Lung microvascular endothelial cell (primary cell): ENCODE data around the gene FAM177B. TPM values are rescaled to one million over a fixed set of nuclear protein-coding genes. Genes with fewer than 3 reads are reported as not detected.

Source experiments
- DNase-seq, 2 donors: peaks; one replicate each; pipeline versions ENCODE4 v3.0.0 to v3.0.0-alpha.2; 2010; ENCODE audit warnings: low read depth in 2 of 2
- total RNA-seq: library from RNA; depleted of rRNA; stranded (reverse); fragments of >200 nt; gene quantifications from 2 replicates; pipeline ENCODE4 v1.2.1, GENCODE V29; 2014

The FAM177B gene
- total RNA-seq, 1 donor from 2014 or later: not detected

DNA sequence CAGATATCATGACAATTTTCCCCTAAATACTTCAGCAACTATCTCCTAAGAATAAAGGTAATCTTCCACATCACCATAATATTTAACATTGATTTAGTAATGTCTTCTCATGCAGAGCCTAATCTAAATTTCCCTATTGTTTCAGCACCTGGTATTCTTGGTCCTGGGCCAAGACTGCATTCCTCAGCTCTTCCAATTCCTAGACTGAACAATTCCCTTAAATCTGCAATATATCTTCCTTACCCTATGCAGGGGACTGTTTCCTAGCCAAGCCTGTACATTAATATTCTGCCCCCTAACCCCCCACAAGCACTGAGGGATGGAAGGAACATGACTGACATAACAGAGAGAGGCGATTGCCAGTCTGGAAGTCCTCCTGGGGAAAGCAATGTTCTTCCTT is 49.1 kb downstream of the FAM177B start:
- peak; percentile 48 to 64 for DNase-seq

DNA sequence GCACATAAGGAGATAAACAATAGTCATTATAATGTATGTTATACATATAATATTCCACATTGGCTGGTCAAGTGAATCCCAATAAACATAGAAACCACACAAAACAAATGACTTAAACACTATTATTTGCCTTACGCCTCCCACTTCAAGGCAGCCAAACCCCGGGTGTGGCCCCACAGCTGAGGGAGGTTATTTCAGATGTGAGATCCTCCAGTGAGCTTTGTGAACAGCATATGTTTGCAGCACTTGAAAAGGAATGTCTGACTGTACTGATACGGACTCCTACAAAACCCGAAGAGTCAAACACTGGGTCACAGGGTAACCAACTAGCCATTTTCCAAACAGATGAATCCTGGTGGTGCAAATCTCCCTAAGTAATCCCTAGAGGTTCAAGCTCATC is 50.7 kb downstream of the FAM177B start:
- DNase-seq: no peak

DNA sequence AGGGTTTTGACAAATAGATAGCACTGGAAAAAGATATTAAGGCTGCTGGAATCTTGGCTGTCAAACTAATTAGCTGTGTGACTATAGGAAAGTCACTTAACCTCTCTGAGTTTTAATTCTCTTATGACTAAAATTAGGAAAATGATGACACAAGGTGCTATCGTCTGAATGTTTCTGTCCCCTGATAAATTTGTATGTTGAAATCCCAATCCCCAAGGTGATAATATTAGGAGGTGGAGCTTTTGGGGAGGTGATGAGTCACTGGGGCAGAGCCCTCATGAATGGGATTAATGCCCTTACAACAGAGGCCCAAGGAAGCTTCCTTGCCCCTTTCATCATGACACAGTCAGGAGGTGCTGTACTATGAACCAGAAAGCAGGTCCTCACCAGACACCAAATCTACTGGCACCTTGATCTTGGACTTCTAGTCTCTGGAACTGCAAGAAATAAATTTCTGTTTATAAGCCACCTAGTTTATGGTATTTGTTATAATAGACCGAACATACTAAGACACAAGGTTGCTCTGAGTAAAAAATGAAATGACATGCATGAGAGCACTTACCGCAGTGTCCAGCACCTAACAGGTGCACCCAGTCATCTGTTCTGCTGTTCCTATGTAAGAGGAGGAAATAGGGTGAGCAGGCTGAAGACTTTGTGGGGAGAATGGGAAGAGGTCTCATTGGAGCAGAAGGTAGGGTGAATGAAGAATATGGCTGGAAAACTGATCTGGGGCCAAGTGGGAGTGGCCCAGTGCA is 51.6 kb downstream of the FAM177B start:
- no peak for DNase-seq

DNA sequence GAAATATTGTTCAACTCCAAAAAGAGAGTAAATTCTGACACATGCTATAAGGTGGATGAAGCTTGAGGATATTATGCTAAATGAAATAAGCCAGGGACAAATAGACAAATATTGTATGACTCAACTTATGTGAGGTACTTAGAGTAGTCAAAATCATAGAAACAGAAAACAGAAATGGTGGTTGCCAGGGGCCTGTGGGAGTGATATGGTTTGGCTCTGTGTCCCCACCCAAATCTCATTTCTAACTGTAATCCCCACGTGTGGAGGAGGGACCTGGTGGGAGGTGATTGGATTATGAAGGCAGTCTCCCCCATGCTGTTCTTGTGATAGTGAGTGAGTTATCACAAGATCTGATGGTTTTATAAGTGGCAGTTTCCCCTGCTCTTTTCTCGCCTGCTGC is 53.1 kb downstream of the FAM177B start:
- no peak for DNase-seq

DNA sequence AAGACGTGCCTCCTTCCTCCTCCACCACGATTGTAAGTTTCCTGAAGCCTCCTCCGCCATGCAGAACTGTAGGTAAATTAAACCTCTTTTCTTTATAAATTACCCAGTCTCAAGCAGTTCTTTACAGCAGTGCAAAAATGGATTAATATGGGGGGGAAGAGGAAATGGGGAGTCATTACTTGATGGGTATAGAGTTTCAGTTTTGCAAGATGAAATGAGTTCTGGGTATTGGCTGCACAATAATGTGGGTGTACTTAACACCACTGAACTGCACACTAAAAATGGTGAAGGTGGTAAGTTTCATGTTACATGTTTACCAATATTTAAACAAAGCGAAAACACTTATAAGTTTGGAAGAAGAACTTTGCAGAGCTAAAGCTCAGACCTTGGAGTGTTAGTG is 53.5 kb downstream of the FAM177B start:
- no peak for DNase-seq

DNA sequence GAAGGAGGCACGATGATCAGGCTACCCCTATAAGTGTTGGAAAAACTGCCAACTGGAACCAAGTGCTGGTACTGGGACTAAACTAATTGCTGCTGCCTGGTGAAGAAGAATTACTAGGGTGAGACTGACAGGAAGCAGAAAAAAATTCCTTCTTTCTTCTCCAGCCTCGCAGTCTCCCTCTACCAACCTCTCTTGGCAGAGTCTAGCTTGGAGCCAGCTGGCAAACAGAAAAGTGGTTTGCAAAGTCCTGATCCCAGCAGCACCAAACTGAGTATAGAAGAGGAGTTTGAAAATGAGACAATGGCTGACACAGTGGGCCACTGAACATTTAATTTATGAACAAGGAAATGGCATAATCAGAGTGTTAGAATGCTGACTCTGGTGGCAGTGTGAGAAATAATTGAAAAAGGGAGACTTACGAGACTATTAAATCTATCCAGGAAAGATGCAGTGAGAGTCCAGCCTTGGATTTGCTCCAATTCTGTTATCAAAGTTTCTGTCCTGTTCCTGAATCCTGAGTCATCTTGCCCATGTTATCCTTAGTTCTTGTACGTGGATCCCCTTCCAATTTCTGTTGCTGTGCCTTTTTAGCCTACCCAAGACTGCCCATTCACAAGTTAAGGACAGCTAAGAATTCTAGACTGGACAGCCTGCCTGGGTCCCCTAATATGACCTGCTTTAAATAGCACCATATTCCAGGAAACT is 54.2 kb downstream of the FAM177B start:
- peak in 1 of 2 donors; percentile 28 for DNase-seq

DNA sequence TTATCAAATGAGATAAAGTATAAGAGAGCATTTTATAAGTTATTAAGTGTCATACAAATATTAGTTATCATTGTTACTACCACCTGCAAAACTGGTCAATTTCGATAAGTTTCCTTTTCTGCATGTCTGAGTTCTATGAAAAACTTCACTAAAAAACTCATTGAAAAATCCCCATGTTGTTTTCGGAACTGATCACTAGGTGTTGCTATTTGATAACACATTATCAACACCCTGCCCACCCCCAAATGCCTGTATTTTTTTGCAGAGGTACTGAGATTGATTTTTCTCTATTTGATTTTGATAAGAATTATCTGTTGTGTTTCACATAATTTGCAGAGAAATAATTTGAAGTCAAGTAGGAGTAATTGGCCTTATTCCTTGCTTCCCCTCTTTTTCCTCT is 55.7 kb downstream of the FAM177B start:
- DNase-seq: peak; percentile 44 to 63

DNA sequence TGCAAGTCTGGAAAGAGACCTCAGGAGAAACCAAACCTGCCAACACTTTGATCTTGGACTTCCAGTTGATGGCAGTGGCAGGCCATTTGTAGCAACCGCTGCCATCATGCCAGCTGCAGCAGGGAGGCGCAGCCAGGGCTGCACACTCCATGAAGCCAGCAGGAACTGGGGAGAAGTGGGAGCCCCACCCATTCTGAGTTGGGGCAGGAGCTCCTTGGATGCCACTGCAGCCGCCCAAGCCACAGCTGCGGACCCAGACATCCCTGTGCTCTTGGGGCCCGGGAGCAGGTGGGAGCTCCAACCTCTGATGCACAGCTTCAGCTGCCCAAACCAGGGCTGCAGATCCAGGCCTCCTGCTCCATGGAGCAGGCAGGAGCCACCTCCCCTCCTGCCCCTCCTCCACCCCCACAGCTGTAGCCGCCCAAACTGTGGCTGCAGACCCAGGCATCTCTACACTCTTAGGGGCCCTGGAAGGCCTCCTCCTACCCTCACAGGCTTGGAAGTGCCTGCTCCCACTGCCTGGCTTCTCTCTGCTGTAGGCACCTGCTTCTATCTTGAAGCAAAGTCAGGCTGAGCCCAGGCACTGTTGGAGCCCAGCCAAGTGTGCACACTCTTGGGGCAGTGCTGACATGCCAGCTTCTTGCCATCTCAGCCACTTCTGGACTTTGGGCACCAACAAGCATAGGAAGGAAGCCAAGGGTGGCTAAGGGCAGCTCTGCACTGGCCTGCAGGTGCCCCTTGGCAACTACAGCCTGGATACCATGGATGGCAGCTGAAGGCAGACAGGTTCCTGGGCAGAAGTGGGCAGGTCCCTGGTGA is 57.9 kb downstream of the FAM177B start:
- DNase-seq: peak; percentile 15 to 27

DNA sequence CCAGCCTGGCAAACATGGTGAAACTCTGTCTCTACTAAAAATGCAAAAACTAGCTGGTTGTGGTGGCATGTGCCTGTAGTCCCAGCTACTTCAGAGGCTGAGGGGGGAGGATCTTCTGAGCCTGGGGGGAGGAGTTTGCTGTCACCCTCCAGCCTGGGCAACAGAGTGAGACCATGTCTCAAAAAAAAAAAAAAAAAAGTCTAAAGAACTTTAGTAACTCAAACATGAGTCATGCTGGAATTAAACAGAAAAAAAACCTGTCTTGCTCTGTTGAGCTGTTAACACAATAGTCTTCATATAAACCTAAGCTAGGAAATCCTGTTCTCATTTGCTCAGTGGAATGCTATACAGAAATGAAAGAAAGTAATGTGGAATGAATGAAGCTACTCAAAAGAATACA is 61.1 kb downstream of the FAM177B start:
- peak in 1 of 2 donors; percentile 59 for DNase-seq

DNA sequence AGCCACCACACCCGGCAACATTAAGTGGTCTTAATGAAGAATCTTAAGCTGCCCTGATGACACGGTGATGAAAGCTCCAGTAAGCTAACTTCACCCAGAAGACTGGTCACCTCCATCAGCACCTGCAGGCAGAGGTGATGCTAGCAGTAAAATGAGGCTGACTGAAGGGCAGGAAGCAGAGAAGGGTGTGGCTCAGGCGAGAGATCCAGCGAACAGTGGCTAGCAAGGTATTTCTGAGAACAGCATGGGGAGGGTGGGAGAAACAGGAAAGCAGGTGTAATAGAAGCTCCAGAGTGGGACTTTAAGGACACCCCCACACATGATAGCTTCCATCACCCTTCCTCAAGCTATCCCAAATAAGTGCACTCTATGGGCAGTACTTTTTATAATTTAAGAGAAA is 62.0 kb downstream of the FAM177B start:
- no peak for DNase-seq

Other genes with a start within 250 kb of the FAM177B start
- gene HHIPL2, start 189.1 kb upstream of the FAM177B start, total RNA-seq: not detected in 2 replicates
- gene TAF1A, start 147.3 kb upstream of the FAM177B start, total RNA-seq: 2.0 and 2.4 TPM in 2 replicates
- 19.0 and 32.7 TPM in 2 replicates for gene MIA3, start 119.1 kb upstream of the FAM177B start, total RNA-seq
- gene AIDA, start 24.7 kb upstream of the FAM177B start, total RNA-seq: 28.3 and 33.9 TPM in 2 replicates
- 27.0 and 34.5 TPM in 2 replicates for gene BROX, start 24.6 kb upstream of the FAM177B start, total RNA-seq
- gene DISP1, start 77.8 kb downstream of the FAM177B start, total RNA-seq: 0.65 and 0.79 TPM in 2 replicates